ENCODE results near the gene MACC1. TPM values are rescaled to one million over a fixed set of nuclear protein-coding genes. Genes with fewer than 3 reads are reported as not detected.
"Not testable (repeated sequence)": the region's sequence is repeated elsewhere in the genome, so short reads cannot be mapped to it uniquely, and the experiment has no call there.

Gene MACC1
- total RNA-seq, 6 experiments from 2014 or later, result not detected

DNA sequence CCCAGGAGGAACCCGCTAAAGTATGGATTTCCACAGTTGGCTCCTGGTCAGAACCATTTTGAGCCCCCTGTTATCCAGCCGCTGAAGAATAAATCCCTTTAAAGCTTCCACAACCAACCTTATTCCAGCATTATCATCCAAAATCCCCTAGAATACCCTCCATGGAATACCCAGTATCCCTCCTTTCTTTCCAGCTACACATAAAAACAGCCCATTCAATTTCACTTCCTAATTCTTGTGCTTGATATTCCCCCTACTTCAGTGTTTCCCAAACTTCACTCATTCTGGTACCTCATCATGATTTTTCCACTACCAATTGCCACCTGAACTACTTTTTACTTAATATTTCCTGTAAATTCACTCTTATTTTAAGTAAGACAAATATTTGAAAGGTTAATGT lies 3.1 kb downstream of the MACC1 start:
- H3K4me3 Mint-ChIP-seq, result no peak overlapping the region
- H3K36me3 Mint-ChIP-seq (ENCODE audit: low read depth), result no peaks in the 10 kb centered on the region
- no peaks in the 10 kb centered on the region for H3K27me3 Mint-ChIP-seq (ENCODE audit: insufficient read depth)
- no peak for DNase-seq
- no peak overlapping the region for H3K27ac Mint-ChIP-seq
- H3K4me1 Mint-ChIP-seq (ENCODE audit: low read depth), result no peaks in the 10 kb centered on the region
- TF ChIP-seq CTCF (IDR thresholded peaks at IDR 0.05), result no peak
- peaks cover 46% of the 10 kb centered on the region for H3K9me3 Mint-ChIP-seq

DNA sequence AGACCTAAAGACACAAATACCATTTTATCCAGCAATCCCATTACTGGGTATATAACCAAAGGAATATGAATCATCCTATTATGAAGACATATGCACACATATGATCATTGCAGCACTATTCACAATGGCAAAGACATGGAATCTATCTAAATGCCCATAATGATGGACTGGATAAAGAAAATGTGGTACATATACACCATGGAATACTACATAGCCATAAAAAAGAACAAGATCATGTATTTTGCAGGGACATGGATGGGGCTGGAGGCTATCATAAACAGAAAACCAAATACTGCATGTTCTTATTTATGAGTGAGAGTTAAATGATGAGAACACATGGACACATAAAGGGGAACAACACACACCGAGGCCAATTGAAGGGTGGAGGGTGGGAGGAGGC lies 3.8 kb downstream of the MACC1 start:
- H3K27me3 Mint-ChIP-seq (ENCODE audit: insufficient read depth), result no peaks in the 10 kb centered on the region
- no peak for TF ChIP-seq CTCF (IDR thresholded peaks at IDR 0.05)
- no peak for DNase-seq
- H3K4me1 Mint-ChIP-seq (ENCODE audit: low read depth), result no peaks in the 10 kb centered on the region
- peaks cover 48% of the 10 kb centered on the region for H3K9me3 Mint-ChIP-seq
- H3K4me3 Mint-ChIP-seq, result no peak overlapping the region
- H3K36me3 Mint-ChIP-seq (ENCODE audit: low read depth), result no peaks in the 10 kb centered on the region
- H3K27ac Mint-ChIP-seq, result no peak overlapping the region

- Mint-ChIP-seq H3K4me1 (ENCODE audit: low read depth) (no peaks in the 10 kb centered on the region), H3K27me3 (ENCODE audit: insufficient read depth) (no peaks in the 10 kb centered on the region), H3K9me3 (peaks cover 51% of the 10 kb centered on the region), H3K4me3 (no peak overlapping the region), H3K36me3 (ENCODE audit: low read depth) (no peaks in the 10 kb centered on the region), H3K27ac (no peak overlapping the region)
- no peak for DNase-seq
- no peak for TF ChIP-seq CTCF (IDR thresholded peaks at IDR 0.05)
These were observed 5.8 kb downstream of the MACC1 start for GRCh38 chr7:20211376-20211775.

- Mint-ChIP-seq H3K4me3 (no peak overlapping the region), H3K36me3 (ENCODE audit: low read depth) (no peaks in the 10 kb centered on the region), H3K4me1 (ENCODE audit: low read depth) (no peaks in the 10 kb centered on the region), H3K9me3 (peaks cover 53% of the 10 kb centered on the region), H3K27me3 (ENCODE audit: insufficient read depth) (no peaks in the 10 kb centered on the region), H3K27ac (no peak overlapping the region)
- no peak for DNase-seq
- no peak for TF ChIP-seq CTCF (IDR thresholded peaks at IDR 0.05)
These were observed 8.4 kb downstream of the MACC1 start for GRCh38 chr7:20208651-20209307.

GRCh38 chr7:20207811-20208210 lies 9.4 kb downstream of the MACC1 start:
- peaks cover 47% of the 10 kb centered on the region for H3K9me3 Mint-ChIP-seq
- H3K4me3 Mint-ChIP-seq; DNase-seq; H3K27me3 Mint-ChIP-seq (ENCODE audit: insufficient read depth); H3K36me3 Mint-ChIP-seq (ENCODE audit: low read depth); H3K27ac Mint-ChIP-seq; H3K4me1 Mint-ChIP-seq (ENCODE audit: low read depth): not testable (repeated sequence)

- no peaks in the 10 kb centered on the region for H3K4me1 Mint-ChIP-seq (ENCODE audit: low read depth)
- no peak for TF ChIP-seq CTCF (IDR thresholded peaks at IDR 0.05)
- no peak overlapping the region for H3K27ac Mint-ChIP-seq
- H3K4me3 Mint-ChIP-seq, result no peak overlapping the region
- H3K36me3 Mint-ChIP-seq (ENCODE audit: low read depth), result no peaks in the 10 kb centered on the region
- no peaks in the 10 kb centered on the region for H3K27me3 Mint-ChIP-seq (ENCODE audit: insufficient read depth)
- DNase-seq, result no peak
- peaks cover 36% of the 10 kb centered on the region for H3K9me3 Mint-ChIP-seq
These were observed 10.9 kb downstream of the MACC1 start for GRCh38 chr7:20206104-20206896.

All from HFFc6 (cell line).